GM12864 (cell line): ENCODE measurements around the gene FPR2.
"Not testable (repeated sequence)": the region's sequence is repeated elsewhere in the genome, so short reads cannot be mapped to it uniquely, and the experiment has no call there.

Source experiments
- DNase-seq: peaks from one replicate; pipeline ENCODE4 v3.0.0-alpha.2; 2011; ENCODE audit warnings: low read depth
- H3K4me3 ChIP-seq: 2 replicates; pipeline ENCODE4 v1.5.1; 2011; ENCODE audit warnings: mild to moderate bottlenecking, low read depth, low read length, control low read depth
- TF ChIP-seq, protein P1 (sequence below): IDR thresholded peaks from 2 replicates; pipeline ENCODE4 v1.5.1; 2011; ENCODE audit warnings: low read depth, mild to moderate bottlenecking, moderate library complexity, low read length, control low read depth, inconsistent platforms; ENCODE audit errors: missing control alignments

Gene FPR2

DNA sequence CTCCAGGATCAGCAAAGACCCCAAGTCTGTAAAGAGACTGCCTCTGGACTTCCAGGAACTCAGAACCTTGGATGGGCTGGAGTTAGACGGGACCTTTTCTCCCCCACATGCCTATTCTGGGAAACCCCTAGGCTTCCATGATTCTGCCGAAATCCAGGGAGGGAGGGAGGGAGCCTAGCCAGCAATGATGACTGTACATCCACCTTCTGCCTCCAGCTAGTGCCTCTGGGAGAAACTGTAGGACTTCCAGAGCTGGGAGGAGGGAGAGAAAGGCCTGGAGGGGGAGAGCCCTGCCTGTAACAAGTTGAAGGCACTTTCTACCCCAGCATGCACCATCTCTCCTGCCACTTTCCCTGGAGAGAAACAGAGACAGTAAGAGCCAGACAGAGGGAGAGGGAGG, 31.2 kb upstream of the FPR2 start:
- H3K4me3 ChIP-seq, result no peak overlapping the region
- TF ChIP-seq, protein P1, sequence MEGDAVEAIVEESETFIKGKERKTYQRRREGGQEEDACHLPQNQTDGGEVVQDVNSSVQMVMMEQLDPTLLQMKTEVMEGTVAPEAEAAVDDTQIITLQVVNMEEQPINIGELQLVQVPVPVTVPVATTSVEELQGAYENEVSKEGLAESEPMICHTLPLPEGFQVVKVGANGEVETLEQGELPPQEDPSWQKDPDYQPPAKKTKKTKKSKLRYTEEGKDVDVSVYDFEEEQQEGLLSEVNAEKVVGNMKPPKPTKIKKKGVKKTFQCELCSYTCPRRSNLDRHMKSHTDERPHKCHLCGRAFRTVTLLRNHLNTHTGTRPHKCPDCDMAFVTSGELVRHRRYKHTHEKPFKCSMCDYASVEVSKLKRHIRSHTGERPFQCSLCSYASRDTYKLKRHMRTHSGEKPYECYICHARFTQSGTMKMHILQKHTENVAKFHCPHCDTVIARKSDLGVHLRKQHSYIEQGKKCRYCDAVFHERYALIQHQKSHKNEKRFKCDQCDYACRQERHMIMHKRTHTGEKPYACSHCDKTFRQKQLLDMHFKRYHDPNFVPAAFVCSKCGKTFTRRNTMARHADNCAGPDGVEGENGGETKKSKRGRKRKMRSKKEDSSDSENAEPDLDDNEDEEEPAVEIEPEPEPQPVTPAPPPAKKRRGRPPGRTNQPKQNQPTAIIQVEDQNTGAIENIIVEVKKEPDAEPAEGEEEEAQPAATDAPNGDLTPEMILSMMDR, result no peak
- DNase-seq, result no peak

DNA sequence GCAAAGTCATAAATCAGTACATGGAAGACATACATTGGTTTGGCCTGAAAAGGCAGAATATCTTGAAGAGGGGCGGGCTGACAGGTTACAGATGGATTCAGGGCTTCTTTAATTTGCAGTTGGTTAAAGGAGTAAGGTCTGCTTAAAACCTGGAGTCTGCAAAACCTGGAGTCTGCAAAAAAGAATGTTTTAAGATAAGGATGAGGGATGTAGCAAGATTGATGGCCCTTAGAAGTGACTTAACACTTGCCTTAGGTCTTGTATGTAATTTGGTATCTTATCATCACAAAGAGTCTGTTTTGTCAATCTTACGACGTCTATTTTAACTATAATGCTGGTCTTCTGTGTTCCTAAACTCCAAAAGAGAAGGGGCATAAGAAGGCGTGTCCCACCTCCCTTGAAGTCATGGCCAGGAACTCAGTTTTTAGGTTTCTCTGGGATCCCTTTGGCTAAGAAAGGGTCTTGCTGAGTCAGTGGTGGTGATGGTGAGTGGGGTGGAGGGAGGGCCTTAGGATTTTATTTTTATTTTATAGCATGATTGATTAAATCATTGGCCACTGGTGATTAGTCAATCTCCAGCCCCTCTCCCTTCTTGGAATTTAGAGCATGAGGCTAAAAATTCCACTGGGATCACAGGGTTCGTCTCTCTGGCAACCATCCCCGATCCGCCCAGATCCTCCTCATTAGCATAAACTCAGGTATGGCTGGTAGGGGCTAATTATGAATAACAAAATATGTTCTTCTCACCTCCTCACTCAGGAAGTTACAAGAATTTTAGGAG, 27.0 kb upstream of the FPR2 start:
- DNase-seq, result no peak
- TF ChIP-seq, protein P1, result no peak
- no peak overlapping the region for H3K4me3 ChIP-seq

DNA sequence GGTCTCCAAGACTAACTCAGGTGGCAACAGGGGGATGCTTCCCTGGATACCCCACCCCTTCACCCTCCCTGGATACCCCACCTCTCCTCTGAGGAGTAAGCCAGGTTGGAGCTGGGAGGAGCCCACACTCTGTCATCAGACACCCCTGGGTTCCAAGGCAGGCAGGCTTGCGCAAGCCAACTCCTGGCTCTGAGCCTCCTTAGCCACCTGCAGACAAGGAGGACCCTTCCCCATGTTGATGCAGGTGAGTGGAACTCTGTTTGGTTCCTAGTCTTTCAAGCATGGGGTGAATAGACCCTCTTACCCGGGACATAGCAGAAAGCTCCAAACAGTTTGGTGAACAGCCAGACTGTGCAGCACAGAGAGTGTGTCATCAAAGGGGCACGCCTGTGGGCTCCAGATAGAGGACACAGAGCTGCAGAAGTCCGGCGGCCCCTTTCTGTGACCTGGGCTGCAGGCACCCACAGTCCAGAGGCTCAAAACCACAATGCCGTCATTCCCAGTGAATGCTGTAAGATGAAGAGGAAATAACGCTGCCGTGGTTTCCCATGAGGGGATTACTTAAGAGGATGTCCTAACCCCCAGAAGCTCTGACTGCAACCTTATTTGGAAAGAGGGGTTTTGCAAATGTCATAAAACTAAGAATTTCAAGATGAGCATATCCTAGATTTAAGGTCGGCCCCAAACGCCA, 25.1 kb upstream of the FPR2 start:
- no peak for DNase-seq
- TF ChIP-seq, protein P1, result no peak
- H3K4me3 ChIP-seq, result no peak overlapping the region

DNA sequence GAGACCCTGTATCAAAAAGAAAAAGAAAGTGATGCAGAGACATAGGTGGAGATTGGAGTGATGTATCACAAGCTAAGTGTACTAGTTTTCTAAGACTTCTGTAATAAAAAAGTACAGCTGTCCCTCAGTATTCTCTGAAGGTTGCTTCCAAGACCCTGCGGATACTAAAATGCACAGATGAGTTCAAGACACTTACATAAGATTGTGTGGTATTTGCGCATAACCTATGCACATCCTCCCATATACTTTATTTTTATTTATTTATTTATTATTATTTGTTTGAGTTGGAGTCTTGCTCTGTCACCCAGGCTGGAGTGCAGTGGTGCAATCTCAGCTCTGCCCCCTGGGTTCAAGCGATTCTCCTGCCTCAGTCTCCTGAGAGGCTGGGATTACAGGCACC, 23.6 kb upstream of the FPR2 start:
- TF ChIP-seq, protein P1, result no peak
- H3K4me3 ChIP-seq, result no peak overlapping the region
- DNase-seq, result no peak

DNA sequence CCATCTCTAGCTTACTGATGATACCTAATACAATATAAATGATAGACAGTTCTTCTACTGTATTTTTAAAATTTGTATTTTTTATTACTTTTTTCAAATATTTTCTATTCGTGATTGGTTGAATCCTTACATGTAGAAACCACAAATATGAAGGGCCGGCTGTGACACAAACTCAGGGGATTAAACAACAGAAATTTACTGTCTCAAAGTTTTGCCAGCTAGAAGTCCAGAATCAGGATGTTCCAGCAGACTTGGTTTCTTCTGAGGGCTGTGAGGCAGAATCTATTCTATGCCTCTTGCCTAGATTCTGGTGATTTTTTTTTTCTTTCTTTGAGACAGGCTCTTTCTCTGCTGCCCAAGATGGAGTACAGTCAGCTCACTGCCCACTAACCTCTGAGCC, 23.1 kb upstream of the FPR2 start:
- H3K4me3 ChIP-seq, result no peak overlapping the region
- TF ChIP-seq, protein P1, result no peak
- no peak for DNase-seq

DNA sequence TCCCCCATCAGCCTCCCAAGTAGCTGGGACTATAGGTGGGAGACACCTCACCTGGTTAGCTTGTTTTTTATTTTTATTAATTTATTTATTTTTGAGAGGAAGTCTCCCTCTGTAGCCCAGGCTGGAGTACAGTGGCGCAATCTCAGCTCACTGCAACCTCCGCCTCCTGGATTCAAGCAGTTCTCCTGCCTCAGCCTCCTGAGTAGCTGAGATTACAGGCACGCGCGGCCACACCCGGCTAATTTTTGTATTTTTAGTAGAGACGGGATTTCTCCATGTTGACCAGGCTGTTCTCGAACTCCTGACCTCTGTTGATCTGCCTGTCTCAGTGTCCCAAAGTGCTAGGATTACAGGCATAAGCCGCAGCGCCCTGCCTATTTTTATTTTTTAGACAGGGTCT, 22.5 kb upstream of the FPR2 start:
- not testable (repeated sequence) for H3K4me3 ChIP-seq, DNase-seq

DNA sequence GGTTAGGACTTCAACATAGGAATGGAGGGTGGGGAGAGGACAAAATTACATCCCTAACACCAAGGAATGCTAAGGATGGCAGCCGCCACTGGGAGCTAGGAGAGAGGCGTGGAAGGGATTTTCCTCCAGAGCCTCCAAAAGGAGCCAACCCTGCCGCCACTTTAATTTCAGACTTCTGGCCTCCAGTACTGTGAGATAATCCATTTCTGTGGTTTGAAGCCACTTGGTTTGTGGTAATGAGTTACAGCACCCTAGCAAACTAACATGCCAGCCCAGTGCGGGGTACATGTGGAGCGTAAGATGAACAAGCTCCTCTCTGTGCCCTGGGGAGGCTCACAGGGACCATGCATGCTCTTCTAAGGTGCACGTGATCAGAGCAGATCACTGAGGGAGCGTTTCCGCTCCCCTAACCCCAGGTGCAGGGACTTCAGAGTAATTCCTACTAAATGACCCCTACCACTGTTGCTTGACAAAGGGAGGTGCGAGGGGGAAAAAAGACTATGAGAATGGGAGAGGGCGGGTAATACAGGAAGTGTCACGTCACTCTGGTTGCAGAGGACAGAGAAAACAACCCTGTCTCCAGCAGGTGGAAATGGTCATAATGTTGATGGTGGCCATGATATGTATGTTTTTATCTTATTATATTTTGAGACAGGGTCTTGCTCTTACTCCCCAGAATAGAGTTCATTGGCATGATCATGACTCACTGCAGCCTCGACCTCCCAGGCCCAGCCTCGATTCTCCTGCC, 21.3 kb upstream of the FPR2 start:
- no peak for DNase-seq
- no peak overlapping the region for H3K4me3 ChIP-seq
- TF ChIP-seq, protein P1, result no peak
